M059J (cell line): ENCODE results near the gene LGALS8. TPM values are rescaled to one million over a fixed set of nuclear protein-coding genes. Genes with fewer than 3 reads are reported as not detected.
"Not testable (repeated sequence)": the region's sequence is repeated elsewhere in the genome, so short reads cannot be mapped to it uniquely, and the experiment has no call there.

ENCODE experiments used
- DNase-seq: peaks from one replicate; pipeline ENCODE4 v3.0.0-alpha.2; 2012; ENCODE audit warnings: low read depth
- total RNA-seq: library from RNA; depleted of rRNA; stranded (reverse); fragments of >200 nt; shearing (Covaris generic); gene quantifications from 2 replicates; pipeline ENCODE4 v1.2.3, GENCODE V29; 2014

LGALS8 gene
- total RNA-seq, 1 experiment from 2014 or later = 62.4 TPM

DNA sequence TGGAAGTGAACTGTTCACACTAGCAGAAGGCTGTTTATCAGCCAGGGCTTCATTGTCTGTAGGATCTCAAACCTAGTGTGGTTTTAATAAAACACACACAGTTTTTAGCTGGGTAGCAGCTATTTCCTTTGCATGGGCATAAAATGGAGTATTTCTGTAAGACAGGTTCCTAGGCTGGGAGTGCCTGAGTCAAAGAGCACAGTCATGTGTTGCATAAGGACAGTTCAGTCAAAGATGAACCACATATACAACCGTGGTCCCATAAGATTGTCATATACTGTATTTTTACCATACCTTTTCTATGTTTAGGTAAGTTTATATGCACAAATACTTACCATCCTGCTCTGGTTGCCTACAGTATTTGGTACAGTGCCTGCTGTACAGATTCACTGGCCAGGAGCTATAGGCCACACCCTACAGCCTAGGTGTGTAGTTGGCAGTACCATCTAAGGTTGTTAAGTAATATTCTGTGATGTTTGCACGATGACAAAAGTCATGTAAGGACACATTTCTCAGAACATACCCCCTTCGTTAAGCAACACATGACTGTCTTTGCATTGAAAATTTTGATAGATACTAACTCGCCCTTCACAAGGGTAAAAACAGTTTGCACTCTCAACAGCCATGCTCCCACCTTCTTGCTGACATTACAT is 17.2 kb downstream of the LGALS8 start:
- no peak for DNase-seq

DNA sequence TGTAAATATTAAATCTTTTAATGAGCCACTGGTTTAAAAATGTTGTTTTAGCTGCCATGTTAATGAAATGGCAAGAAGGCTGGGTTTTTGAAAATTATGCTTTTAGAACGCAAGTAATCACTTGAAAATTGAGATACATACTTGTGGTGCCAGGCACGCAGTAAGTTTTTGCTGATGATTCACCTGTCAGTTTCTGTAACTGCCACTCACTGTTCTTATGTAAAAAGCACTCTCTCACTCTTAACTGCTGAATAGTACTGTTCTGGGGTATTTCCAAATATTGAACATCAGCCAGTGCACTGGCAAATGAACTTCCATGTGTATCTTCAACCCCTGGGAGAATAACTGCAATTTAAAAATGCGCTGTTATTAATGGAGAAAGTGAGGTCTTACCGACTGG is 17.9 kb downstream of the LGALS8 start:
- DNase-seq = no peak

DNA sequence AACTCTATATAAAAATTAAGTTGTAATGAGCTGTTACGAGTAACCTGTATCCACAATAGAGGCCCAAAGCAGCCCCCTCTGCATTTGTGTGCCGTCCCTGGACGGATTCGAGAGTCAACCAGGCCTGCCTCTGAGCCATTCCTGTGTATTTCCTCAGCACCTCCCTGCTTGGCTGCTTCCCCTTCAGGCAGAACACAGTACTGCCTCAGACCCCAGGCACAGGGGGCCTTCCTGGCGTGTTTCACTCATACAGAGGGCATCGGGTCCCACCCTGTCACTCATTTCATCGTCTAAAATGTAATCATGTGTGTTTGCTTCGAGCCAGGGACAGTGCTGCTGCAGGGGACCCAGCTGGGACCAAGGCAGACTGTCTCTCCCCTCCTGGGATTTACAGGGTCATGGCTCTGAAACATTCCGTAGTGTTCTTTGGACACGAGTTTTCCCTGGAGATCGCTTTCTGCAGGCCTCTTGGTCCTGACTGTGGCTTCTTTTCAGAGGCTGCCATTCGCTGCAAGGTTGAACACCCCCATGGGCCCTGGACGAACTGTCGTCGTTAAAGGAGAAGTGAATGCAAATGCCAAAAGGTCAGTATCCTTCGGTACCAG is 19.4 kb downstream of the LGALS8 start:
- no peak for DNase-seq

DNA sequence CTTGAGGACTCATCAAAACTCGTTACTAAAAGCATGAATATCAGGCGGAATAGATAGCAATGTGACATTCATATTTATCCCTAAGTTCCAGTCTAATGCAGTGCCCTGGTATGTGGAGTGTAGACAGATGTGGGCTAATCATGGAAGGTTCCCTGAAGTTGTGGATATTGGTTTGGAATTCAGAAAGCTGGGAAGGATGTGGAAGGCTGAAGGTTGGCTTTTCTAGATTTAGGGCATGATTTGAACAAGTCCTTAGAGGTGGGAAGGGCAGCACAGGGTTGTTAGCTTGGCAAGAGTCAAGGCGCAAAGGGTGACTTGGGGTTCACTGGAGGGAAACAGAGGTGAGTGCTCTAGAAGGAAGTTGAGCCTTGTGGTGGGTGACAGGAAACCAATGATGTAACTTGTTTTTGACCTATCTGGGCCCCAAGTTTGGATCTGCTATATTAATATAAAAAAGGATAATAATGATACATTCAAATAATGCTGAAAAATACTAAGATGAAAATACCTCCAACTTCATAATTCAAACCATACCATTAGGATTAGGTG is 21.9 kb downstream of the LGALS8 start:
- DNase-seq = no peak

DNA sequence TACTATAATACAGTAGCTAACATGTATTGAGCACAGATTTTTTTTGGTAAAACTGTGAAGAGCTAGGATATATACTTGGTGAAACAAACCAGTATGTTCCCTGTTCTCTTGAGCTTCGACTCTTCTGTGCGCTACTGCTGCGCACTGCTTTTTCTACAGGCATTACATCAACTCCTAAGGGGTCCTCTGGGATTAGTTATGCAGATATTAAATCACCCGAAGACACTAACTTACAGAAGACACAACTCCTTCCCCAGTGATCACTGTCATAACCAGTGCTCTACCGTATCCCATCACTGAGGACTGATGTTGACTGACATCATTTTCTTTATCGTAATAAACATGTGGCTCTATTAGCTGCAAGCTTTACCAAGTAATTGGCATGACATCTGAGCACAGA is 24.7 kb downstream of the LGALS8 start:
- no peak for DNase-seq

DNA sequence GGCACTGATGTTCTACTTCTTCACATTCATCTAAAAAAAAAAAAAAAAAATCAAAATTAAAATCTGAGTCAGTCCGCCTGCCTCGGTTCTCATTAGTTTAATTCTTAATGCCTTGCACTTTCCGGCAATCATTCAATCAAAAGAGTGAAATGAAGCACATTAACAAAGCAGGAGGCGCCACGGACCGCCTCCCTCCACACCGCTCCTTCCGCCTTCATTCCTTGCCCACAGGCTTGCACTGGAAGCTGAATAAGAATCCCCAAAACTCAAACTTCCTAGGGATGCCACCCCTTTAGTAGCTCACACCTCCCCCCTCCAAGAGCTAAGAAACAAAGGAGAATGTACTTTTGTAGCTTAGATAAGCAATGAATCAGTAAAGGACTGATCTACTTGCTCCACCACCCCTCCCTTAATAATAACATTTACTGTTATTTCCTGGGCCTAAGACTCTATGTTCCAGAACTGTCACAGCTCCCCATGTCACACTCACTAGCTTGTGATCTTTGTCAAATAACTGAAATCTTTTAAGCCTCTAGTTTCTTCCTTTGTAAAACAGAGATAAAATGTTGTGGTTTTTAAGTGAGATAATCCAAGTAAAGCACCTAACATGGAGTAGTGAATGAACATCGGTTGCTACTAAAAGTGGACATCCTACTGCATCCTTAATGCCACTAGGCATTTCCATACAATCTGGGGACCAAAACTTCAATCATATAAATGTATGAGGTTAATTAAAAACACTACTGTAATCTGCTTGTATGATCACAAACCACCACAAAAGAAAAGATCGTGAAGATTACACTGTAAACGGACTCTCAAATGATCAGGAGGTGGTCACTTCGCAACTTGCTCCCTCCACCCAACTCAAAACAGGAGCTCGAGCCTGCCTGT is 27.4 kb downstream of the LGALS8 start:
- no peak for DNase-seq

DNA sequence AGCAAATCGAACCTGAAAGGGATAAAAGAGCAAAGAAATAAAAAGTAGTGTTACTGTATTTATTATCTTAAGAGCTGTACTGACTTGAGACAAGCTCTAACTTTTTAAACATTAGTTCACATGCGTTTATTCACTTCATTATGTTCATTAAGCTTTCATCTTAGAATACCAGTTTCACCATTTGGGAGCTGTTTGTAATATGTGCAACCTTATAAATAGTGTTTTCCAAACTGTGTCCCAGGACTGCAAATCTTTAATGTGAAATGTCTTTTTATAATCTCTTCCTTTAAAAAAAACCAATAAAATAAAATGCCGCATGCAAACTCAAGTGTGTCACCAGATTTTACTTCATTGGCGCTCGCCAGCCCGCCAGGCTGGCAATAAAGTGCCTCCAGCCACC is 28.3 kb downstream of the LGALS8 start:
- no peak for DNase-seq

DNA sequence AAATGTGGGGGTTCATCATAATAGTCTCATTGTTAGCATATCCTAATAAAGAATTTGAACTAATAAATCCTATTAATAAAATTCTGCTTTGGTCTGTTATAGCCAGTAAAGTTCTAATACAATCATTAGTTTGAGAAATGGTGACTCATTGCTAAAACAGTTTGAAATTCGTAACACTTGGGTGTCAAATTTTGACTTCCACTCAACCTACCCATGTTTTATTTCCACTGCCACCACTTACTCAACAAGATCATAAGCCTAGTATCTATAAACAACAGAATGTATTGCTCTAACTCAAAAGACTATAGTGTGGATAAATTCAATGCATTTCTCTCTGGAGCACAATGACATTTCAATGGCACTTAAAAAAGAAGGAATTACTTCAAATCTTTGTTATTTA is 29.1 kb downstream of the LGALS8 start:
- DNase-seq = no peak

DNA sequence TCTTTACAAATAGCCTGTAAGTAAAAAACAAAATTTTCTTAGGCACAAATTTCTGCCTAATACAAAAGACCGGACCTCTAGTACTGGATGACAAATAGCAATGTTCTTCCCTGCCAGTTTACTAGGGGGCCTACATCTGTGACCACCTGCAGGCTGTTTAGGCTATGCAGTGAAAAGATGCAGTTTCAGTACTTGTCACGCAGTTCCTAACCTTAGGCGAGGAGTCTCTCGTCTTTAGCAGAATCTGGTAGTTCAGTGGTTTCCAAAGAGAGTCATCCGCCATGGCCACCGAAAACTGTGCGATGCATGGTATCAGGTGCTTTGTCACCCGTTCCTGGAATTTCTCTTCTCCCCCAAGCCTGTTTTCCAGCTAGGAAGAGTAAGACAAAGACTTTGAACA is 29.6 kb downstream of the LGALS8 start:
- DNase-seq = no peak

DNA sequence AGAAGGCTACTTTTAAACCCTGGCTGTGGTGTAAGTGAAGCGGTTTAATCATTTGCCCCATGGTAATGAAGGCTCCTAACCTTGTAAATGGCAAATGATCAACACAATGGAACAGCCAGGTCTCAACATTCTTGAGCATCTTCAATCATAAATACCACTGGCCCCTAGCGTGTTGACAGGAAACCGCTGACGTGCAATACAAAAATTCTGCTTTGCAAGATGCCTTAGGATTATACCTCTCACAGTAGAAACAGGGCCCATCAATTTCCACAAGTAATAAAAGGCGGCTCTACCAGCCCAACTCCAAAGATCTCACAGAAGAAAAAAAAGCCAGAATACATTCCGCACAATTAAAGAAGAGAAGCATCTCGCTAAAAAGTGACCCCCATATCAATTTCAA is 32.8 kb downstream of the LGALS8 start:
- no peak for DNase-seq

DNA sequence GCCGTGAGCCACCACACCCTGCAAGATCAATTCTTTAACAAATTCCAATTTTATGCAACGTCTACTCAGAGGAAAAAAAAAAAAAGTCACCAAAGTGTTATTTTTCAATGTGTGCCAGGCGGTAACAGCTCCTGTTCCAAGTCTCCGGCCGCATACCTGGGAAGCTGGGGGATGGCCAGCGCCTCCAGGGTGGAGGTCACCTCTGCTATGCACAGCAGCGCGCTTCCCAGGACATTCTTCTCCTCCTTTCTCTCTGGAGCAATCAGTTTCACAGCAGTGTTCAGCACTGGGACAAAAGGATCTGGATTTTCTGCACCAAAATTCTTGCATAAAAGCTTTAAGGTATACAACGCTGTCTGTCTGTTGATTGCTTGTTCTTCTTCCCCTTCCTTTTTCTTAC is 34.3 kb downstream of the LGALS8 start:
- no peak for DNase-seq

DNA sequence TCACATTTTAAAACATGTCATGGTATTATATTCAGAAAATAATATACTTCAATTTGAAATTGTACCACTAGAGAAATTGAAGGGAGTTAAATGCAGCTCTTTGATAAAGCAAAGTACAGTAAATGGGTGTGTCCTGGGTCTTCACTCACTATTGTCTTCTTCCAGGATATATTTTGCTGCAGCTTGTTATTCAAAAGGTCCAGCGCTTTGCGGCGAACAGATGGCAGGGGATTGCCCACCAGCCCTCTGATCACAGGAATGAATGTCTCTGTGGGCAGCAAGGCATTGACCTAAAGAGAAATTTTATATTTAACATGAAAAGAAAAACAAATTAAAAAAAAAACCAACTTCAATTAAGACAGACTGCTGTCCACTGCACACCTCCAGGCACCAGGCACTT is 35.1 kb downstream of the LGALS8 start:
- no peak for DNase-seq

DNA sequence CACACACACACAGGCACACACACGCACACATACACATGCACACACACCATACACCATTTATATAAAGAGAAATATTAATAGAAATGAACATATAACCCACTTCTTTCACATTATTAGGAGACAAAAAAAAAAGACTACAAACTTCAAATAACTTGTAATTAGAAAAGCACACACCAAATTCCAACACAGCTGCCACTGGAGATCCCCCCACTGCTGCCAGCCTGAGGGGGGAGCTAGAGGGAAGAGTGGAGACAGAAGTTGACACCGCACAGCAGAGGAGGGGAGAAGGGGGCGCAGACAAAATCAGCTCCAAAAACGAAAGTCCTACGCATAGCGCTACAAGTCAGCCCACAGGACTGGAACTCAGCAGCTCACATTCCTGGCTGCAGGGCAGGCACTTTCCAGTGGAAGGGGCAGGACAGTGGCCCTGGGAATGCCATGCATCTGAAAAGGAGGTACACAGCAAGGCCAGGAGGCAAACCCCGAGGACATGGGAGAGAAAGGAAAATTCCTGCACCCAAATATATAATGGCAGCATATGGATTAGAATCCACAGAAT is 36.5 kb downstream of the LGALS8 start:
- no peak for DNase-seq

DNA sequence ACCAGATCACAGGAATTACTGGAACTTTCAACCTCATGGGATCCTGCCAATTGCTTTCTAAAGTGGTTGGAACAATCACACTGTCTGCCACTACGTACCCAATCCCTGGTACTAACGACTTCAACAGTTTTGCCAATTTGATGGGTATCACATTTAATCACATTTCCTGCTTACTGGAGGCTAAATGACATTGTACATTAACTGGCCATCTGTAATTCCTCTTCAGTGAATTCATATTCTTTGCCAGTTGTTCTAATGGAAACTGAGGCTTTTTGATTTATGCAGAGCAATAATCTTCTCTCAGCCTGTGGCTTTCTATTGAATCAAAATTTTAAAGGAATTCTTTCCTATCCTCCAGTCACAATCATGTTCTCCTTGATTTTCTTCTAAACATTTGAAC is 38.2 kb downstream of the LGALS8 start:
- no peak for DNase-seq

DNA sequence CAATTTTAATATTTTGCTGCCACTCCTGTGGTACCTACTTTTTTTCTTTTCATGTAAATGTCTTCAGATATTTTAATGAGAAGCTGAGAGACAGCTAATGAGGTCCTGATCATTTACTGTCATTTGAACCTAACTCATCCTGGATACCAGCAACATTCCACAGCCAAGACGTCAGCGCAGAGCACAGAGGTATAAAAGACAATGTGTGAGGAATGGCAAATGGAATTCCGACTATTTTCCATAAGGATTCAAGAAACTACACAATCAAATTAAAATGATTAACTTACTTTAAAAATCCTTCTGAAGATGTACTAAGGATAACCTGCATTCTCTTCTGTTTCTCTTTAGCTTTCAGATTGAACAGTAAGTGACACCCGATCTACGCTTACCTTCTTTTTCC is 41.7 kb downstream of the LGALS8 start:
- no peak for DNase-seq

DNA sequence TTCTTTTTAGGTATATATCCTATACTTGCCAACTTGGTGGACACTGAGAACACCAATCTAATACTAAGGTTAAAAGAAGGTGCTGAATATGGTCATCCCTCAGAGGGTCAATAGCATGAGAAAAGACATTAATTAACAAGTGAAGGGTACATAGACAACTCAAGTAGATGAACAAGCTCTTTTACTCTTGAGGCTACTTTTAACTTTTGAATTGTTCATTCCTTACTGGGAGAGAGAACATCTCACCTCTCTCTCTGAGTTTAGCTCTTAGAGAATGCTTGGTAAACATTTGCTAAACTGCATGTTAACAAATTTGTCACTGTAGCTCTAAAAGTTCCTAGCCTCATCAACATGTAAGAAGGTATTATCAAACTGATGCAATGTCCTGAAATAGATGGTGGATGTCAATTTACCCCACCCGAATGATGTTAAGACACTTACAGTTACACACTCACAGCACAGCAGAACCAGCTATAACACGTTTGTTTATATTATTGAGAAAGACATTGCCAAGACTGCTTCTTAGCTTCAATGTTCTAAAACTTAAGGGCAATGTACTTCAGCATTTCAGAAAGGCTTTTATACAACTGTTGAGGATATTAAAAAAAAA is 44.6 kb downstream of the LGALS8 start:
- DNase-seq = no peak

DNA sequence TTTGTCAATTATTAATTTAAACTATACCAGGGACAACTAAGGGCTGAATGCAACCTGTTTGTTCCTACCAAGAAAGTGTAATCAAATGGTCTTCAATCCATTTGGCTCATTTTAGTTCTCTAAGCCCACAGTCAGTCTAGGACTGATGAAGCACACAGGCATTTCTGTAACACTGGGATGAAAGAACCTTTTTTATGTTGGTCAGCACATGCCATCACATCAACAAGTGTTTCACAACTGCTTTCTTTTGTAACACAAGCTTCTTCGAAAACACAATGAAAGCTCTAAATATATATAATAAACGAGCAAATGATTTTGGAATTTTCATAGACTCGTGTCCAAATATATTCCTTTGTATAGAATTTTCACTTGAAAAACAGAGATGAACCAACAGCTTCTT is 51.7 kb downstream of the LGALS8 start:
- no peak for DNase-seq

DNA sequence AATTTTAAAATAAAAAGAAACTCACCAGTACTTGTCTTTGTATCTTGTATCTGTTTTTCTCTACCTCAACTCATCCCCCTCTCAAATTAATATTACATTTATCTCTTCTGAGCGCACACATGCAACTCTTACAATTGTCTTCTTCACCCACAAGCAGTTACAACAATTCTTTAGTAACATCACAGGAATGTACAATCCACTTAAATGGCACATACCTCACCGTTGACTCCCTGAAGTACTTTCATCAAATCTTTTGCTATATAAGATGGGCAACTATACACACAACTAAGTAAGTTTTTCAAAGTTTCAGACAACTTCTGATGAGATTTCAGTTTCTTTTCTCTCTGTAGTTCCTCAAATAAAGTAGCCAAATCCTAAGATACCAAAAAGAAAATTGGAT is 52.2 kb downstream of the LGALS8 start:
- no peak for DNase-seq

DNA sequence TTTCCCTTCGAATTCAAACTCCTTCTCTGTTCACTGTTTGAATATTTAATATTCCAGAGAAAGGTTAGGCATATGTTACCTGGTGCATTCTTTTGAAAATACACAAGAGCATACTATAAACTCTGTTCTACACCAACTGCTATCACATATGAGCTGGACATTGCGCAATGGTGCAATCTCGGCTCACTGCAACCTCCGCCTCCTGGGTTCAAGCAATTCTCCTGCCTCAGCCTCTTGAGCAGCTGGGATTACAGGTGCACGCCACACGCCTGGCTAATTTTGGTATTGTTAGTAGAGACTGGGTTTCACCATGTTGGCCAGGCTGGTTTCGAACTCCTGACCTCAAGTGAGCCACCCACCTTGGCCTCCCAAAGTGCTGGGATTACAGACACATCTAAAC is 53.3 kb downstream of the LGALS8 start:
- DNase-seq = not testable (repeated sequence)

DNA sequence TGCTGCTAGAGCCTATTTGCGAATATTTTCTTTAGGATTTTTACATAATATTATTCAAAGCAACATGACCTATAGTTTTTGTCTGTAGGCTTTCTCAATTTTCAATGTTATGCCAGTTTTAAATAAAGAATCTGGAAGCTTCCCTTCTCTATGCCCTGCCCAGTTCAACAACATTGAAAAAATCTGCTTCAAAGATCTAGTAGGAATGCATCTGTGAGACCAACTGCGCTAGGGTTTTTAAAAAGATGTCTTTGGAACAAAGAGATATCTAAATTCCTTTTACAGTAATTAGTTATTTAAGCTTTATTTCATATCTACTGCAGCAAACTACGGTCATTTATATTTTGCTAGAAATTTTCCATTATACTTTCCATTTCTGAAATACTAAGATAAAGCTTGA is 54.9 kb downstream of the LGALS8 start:
- no peak for DNase-seq

DNA sequence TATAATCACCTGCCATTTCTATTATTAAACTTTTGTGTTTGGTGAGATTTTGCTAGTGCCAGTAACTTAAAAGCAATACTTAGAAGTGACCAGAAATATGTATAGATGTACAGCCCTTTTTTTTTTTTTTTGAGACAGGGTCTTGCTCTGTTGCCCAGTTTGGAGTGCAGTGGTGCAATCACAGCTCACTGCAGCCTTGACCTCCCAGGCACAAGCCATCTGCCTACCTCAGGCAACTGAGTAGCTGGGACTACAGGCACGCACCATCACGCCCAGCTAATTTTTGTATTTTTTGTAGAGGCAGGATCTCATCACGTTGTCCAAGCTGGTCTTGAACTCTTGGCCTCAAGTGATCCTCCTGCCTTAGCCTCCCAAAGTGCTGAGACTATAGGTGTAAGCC is 56.6 kb downstream of the LGALS8 start:
- DNase-seq = not testable (repeated sequence)

DNA sequence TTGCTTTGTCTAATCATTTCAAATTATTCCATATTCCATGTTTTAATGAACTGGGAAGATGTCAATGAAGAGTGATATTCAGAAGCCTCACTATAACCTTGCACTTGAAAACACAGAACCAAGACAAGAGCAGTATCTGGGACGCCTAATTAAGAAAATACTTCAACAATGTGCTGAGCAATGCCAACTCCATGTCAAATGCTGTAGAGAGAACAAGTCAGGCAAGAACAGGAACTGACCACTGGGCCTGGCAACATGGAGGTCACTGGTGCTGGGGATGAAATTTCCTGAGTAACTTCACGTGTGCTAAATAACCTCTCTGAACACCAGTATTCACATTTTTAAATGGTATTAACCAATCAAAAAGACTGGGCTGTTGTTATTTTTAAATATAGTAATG is 57.7 kb downstream of the LGALS8 start:
- DNase-seq = no peak
